ENCODE data around the gene TSPAN9. TPM values are rescaled to one million over a fixed set of nuclear protein-coding genes. Genes with fewer than 3 reads are reported as not detected.

TSPAN9 gene
- total RNA-seq, 1 experiment from 2014 or later = 35.5 TPM

GRCh38 chr12:3233797-3234196 is 156.6 kb downstream of the TSPAN9 start:
- ChIA-PET CTCF (no interaction called here), POLR2A (ENCODE audit: low non-redundant PET) (no interaction called here)
- TF ChIP-seq CTCF (conservative IDR thresholded peaks at IDR 0.05; ENCODE audit: low read depth, low read length) (no peak), EZH2 (IDR thresholded peaks at IDR 0.05; ENCODE audit: borderline replicate concordance, low read depth, low read length, poor library complexity, severe bottlenecking) (no peak)
- no peaks in the 10 kb centered on the region for H3K36me3 ChIP-seq (ENCODE audit: insufficient read depth, low read length, poor library complexity, severe bottlenecking)
- peaks cover 45% of the 10 kb centered on the region for H3K4me1 ChIP-seq (ENCODE audit: insufficient read depth, low read length, poor library complexity, severe bottlenecking)
- H3K9me3 ChIP-seq (ENCODE audit: low read depth, low read length, poor library complexity, severe bottlenecking) = no peaks in the 10 kb centered on the region
- H3K4me3 ChIP-seq (ENCODE audit: low read depth, low read length, poor library complexity, severe bottlenecking) = no peak overlapping the region
- DNase-seq (ENCODE audit: low spot score) = no peak
- no peak overlapping the region for H3K27ac ChIP-seq (ENCODE audit: low read depth, low read length, poor library complexity, severe bottlenecking)
- no TSS peak for BruUV-seq (replicated peaks)
- intact Hi-C loops (cut with micrococcal nuclease; ENCODE audit: unreplicated experiment) = no loop called here
- no peaks in the 10 kb centered on the region for H3K27me3 ChIP-seq (replicated peaks; ENCODE audit: insufficient read depth, low read depth, low read length, poor library complexity)

GRCh38 chr12:3236345-3237187 is 159.4 kb downstream of the TSPAN9 start:
- DNase-seq (ENCODE audit: low spot score) = peak; percentile 75
- Histone ChIP-seq H3K27ac (ENCODE audit: low read depth, low read length, poor library complexity, severe bottlenecking) (no peak overlapping the region), H3K36me3 (ENCODE audit: insufficient read depth, low read length, poor library complexity, severe bottlenecking) (no peaks in the 10 kb centered on the region), H3K27me3 (replicated peaks; ENCODE audit: insufficient read depth, low read depth, low read length, poor library complexity) (no peaks in the 10 kb centered on the region), H3K4me1 (ENCODE audit: insufficient read depth, low read length, poor library complexity, severe bottlenecking) (peaks cover 34% of the 10 kb centered on the region), H3K4me3 (ENCODE audit: low read depth, low read length, poor library complexity, severe bottlenecking) (no peak overlapping the region), H3K9me3 (ENCODE audit: low read depth, low read length, poor library complexity, severe bottlenecking) (no peaks in the 10 kb centered on the region)
- CTCF ChIA-PET = no interaction called here
- intact Hi-C loops (cut with micrococcal nuclease; ENCODE audit: unreplicated experiment) = no loop called here
- no TSS peak for BruUV-seq (replicated peaks)
- TF ChIP-seq CTCF (conservative IDR thresholded peaks at IDR 0.05; ENCODE audit: low read depth, low read length) (no peak), EZH2 (IDR thresholded peaks at IDR 0.05; ENCODE audit: borderline replicate concordance, low read depth, low read length, poor library complexity, severe bottlenecking) (no peak)
- POLR2A ChIA-PET (ENCODE audit: low non-redundant PET) = no interaction called here

- Histone ChIP-seq H3K4me3 (ENCODE audit: low read depth, low read length, poor library complexity, severe bottlenecking) (no peak overlapping the region), H3K36me3 (ENCODE audit: insufficient read depth, low read length, poor library complexity, severe bottlenecking) (no peaks in the 10 kb centered on the region), H3K4me1 (ENCODE audit: insufficient read depth, low read length, poor library complexity, severe bottlenecking) (peaks cover 28% of the 10 kb centered on the region), H3K27ac (ENCODE audit: low read depth, low read length, poor library complexity, severe bottlenecking) (no peak overlapping the region), H3K27me3 (replicated peaks; ENCODE audit: insufficient read depth, low read depth, low read length, poor library complexity) (no peaks in the 10 kb centered on the region), H3K9me3 (ENCODE audit: low read depth, low read length, poor library complexity, severe bottlenecking) (no peaks in the 10 kb centered on the region)
- TF ChIP-seq EZH2 (IDR thresholded peaks at IDR 0.05; ENCODE audit: borderline replicate concordance, low read depth, low read length, poor library complexity, severe bottlenecking) = no peak
- no peak for TF ChIP-seq CTCF (conservative IDR thresholded peaks at IDR 0.05; ENCODE audit: low read depth, low read length)
- intact Hi-C loops (cut with micrococcal nuclease; ENCODE audit: unreplicated experiment) = no loop called here
- no peak for DNase-seq (ENCODE audit: low spot score)
- no TSS peak for BruUV-seq (replicated peaks)
- POLR2A ChIA-PET (ENCODE audit: low non-redundant PET) = no interaction called here
- CTCF ChIA-PET = no interaction called here
These were observed 161.0 kb downstream of the TSPAN9 start for GRCh38 chr12:3238196-3238595.
